Liver (tissue), 9 donors: ENCODE data around the gene CNNM2. TPM values are rescaled to one million over a fixed set of nuclear protein-coding genes. Genes with fewer than 3 reads are reported as not detected.

Experiments used
- DNase-seq: peaks from one replicate; pipeline ENCODE4 v3.0.0-alpha.2; 2017; ENCODE audit warnings: low spot score
- H3K27ac ChIP-seq, 2 donors: one replicate each; pipeline ENCODE4 v1.7.0; 2013; ENCODE audit warnings: inconsistent platforms in 2 of 2, low read length in 2 of 2, control low read depth in 1 of 2, low read depth in 1 of 2, mild to moderate bottlenecking in 1 of 2
- H3K27me3 ChIP-seq, 4 donors: one replicate each; pipeline versions ENCODE4 v1.6.1 to v1.7.0; 2013; ENCODE audit warnings: low read length in 3 of 4, inconsistent platforms in 1 of 4, mild to moderate bottlenecking in 1 of 4, moderate library complexity in 1 of 4; ENCODE audit not compliant: control insufficient read depth in 4 of 4, insufficient read depth in 4 of 4
- H3K36me3 ChIP-seq, 4 donors: one replicate each; pipeline versions ENCODE4 v1.6.1 to v1.7.0; 2013; ENCODE audit warnings: low read length in 3 of 4, mild to moderate bottlenecking in 3 of 4, low read depth in 1 of 4, moderate library complexity in 1 of 4; ENCODE audit not compliant: control insufficient read depth in 4 of 4, insufficient read depth in 3 of 4
- H3K4me1 ChIP-seq, 4 donors: one replicate each; pipeline versions ENCODE4 v1.6.1 to v1.7.0; 2013; ENCODE audit warnings: low read length in 3 of 4, mild to moderate bottlenecking in 3 of 4, moderate library complexity in 1 of 4; ENCODE audit not compliant: control insufficient read depth in 4 of 4, insufficient read depth in 4 of 4
- H3K4me3 ChIP-seq, 3 donors: one replicate each; pipeline versions ENCODE4 v1.6.1 to v1.7.0; 2013; ENCODE audit warnings: low read length in 3 of 3, control low read depth in 1 of 3, low read depth in 1 of 3, mild to moderate bottlenecking in 1 of 3
- H3K9ac ChIP-seq, 2 donors: one replicate each; pipeline ENCODE4 v1.7.0; 2013; ENCODE audit warnings: low read length in 2 of 2, mild to moderate bottlenecking in 2 of 2, moderate library complexity in 2 of 2, control low read depth in 1 of 2, low read depth in 1 of 2
- H3K9me3 ChIP-seq, 4 donors: one replicate each; pipeline versions ENCODE4 v1.6.1 to v1.7.0; 2013; ENCODE audit warnings: low read length in 3 of 4; ENCODE audit not compliant: control insufficient read depth in 4 of 4
- ATF3 ChIP-seq: IDR thresholded peaks from 2 replicates; pipeline ENCODE4 v1.6.1; 2016; ENCODE audit warnings: antibody characterized with exemption
- CTCF ChIP-seq: fragments of 150-350 bp; IDR thresholded peaks from 2 replicates; pipeline ENCODE4 v1.5.1; 2017; ENCODE audit warnings: improper control_type of control experiment, low read depth, low read length; ENCODE audit not compliant: missing input control
- EGR1 ChIP-seq, 2 donors: IDR thresholded peaks; 2 replicates each; pipeline ENCODE4 v1.6.1; 2016 to 2018; ENCODE audit warnings: antibody characterized with exemption in 2 of 2, low read depth in 2 of 2
- FOXA1 ChIP-seq: IDR thresholded peaks from 2 replicates; pipeline ENCODE4 v1.6.1; 2016; ENCODE audit warnings: antibody characterized with exemption
- FOXA2 ChIP-seq: IDR thresholded peaks from 2 replicates; pipeline ENCODE4 v1.6.1; 2016; ENCODE audit warnings: antibody characterized with exemption
- GABPA ChIP-seq, 2 donors: IDR thresholded peaks in 1 of 2; conservative IDR thresholded peaks in 1 of 2; 2 replicates each; pipeline ENCODE4 v1.6.1; 2016; ENCODE audit warnings: antibody characterized with exemption in 2 of 2, mild to moderate bottlenecking in 1 of 2, moderate library complexity in 1 of 2
- HNF4A ChIP-seq, 2 donors: conservative IDR thresholded peaks; 2 replicates each; pipeline ENCODE4 v1.6.1; 2016; ENCODE audit warnings: antibody characterized with exemption in 2 of 2, mild to moderate bottlenecking in 2 of 2
- HNF4G ChIP-seq: IDR thresholded peaks from 2 replicates; pipeline ENCODE4 v1.6.1; 2016; ENCODE audit warnings: antibody characterized with exemption
- MAX ChIP-seq: IDR thresholded peaks from 2 replicates; pipeline ENCODE4 v1.6.1; 2016; ENCODE audit warnings: antibody characterized with exemption
- NR2F2 ChIP-seq: IDR thresholded peaks from 2 replicates; pipeline ENCODE4 v1.6.1; 2016; ENCODE audit warnings: antibody characterized with exemption
- RAD21 ChIP-seq, 2 donors: IDR thresholded peaks; 2 replicates each; pipeline ENCODE4 v1.6.1; 2016; ENCODE audit warnings: antibody characterized with exemption in 2 of 2, mild to moderate bottlenecking in 2 of 2
- RXRA ChIP-seq, 2 donors: IDR thresholded peaks; 2 replicates each; pipeline ENCODE4 v1.6.1; 2017 to 2018; ENCODE audit warnings: antibody characterized with exemption in 2 of 2, mild to moderate bottlenecking in 1 of 2
- SP1 ChIP-seq: IDR thresholded peaks from 2 replicates; pipeline ENCODE4 v1.6.1; 2018; ENCODE audit warnings: antibody characterized with exemption, mild to moderate bottlenecking
- TAF1 ChIP-seq: conservative IDR thresholded peaks from 2 replicates; pipeline ENCODE4 v1.6.1; 2016; ENCODE audit warnings: antibody characterized with exemption, mild to moderate bottlenecking
- WGBS: extraction: QIAGEN DNeasy Blood & Tissue Kit; methylation state at CpG from one replicate; pipeline ENCODE4 v1.1.7; 2013; 5-methylcytosine and 5-hydroxymethylcytosine counted together
- polyA plus RNA-seq, 2 donors: library from polyadenylated mRNA; stranded (reverse) in 1 of 2; unstranded in 1 of 2; fragments of 200-250 nt in 1 of 2; fragments of >200 nt in 1 of 2; fragmentation: Nextera tagmentation in 1 of 2; extraction: Ambion mirVana in 1 of 2; gene quantifications; one replicate each; pipeline versions ENCODE4 v1.2.1 to v1.2.3, GENCODE V29; 2013 to 2015
- total RNA-seq, 2 donors: library from RNA; depleted of rRNA; stranded (reverse); fragments of >200 nt; gene quantifications; one replicate each; pipeline ENCODE4 v1.2.3, GENCODE V29; 2014
- TF ChIP-seq, protein P1 (sequence below): IDR thresholded peaks from 2 replicates; pipeline ENCODE4 v1.6.1; 2016; ENCODE audit warnings: antibody characterized with exemption
- donor health status: healthy.
- donor health status: healthy.
- donor health status: healthy.
- donor health status: healthy.
- donor health status: healthy.

The CNNM2 gene
- total and polyA plus RNA-seq, 4 donors, result 2.0 to 10.8 (median 6.9) TPM

DNA sequence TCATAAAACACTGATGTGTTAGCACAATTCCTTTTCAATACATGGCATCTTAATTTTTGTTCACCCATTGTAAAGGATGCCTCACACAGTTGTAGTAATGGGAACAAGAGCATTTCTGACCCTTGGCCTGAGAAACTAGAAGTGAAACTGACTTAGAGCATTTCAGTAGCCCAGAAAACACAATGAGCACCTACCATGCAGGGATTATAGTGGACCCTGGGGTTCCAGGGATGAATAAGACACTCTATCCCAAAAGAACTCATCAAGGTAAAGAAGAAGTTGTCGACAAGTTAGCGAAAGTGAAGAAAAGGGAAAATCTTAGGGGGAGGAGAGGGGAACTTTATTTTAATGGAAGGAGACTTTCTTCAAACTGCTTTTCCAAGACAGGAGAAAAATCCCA is 149.4 kb downstream of the CNNM2 start:
- H3K4me1 ChIP-seq, result no peaks in the 10 kb centered on the region
- no peaks in the 10 kb centered on the region for H3K27me3 ChIP-seq
- no peak overlapping the region for H3K4me3 ChIP-seq
- TF ChIP-seq RAD21 (IDR thresholded peaks at IDR 0.05) (no peak), RXRA (IDR thresholded peaks at IDR 0.05) (no peak), EGR1 (IDR thresholded peaks at IDR 0.05; ENCODE audit: low read depth in 2 of 2) (no peak), FOXA1 (no peak), ATF3 (no peak)
- TF ChIP-seq, protein P1, sequence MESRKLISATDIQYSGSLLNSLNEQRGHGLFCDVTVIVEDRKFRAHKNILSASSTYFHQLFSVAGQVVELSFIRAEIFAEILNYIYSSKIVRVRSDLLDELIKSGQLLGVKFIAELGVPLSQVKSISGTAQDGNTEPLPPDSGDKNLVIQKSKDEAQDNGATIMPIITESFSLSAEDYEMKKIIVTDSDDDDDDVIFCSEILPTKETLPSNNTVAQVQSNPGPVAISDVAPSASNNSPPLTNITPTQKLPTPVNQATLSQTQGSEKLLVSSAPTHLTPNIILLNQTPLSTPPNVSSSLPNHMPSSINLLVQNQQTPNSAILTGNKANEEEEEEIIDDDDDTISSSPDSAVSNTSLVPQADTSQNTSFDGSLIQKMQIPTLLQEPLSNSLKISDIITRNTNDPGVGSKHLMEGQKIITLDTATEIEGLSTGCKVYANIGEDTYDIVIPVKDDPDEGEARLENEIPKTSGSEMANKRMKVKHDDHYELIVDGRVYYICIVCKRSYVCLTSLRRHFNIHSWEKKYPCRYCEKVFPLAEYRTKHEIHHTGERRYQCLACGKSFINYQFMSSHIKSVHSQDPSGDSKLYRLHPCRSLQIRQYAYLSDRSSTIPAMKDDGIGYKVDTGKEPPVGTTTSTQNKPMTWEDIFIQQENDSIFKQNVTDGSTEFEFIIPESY, result no peak
- H3K9ac ChIP-seq, result no peak overlapping the region
- WGBS, result 94% methylated on average over 2 of the region's 2 CpGs
- H3K9me3 ChIP-seq, result no peaks in the 10 kb centered on the region
- DNase-seq, result no peak
- peaks cover 0 to 7% (median 1%) of the 10 kb centered on the region in 4 donors for H3K36me3 ChIP-seq
- H3K27ac ChIP-seq, result no peak overlapping the region

DNA sequence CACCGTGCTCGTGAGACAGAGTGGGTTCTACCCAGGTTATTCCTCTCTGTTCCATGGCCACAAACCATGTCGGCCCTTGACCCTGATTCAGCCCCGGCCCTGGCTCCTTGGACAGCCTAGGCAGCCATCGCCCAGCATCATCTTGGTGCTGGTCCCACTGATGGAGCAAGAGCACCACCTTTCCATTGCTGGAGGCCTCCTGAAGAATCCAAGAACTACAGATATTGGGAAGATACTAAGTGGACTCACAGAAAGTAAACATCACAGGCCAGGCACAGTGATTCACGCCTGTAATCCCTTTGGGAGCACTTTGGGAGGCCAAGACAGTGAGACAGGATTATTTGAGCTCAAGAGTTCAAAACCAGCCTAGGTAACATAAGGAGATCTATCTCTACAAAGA is 149.9 kb downstream of the CNNM2 start:
- Histone ChIP-seq H3K36me3 (peaks cover 0 to 7% (median 1%) of the 10 kb centered on the region in 4 donors), H3K27me3 (no peaks in the 10 kb centered on the region), H3K9ac (no peak overlapping the region), H3K4me3 (no peak overlapping the region), H3K4me1 (no peaks in the 10 kb centered on the region), H3K9me3 (no peaks in the 10 kb centered on the region), H3K27ac (no peak overlapping the region)
- TF ChIP-seq HNF4A (conservative IDR thresholded peaks at IDR 0.05) (no peak), SP1 (no peak), ATF3 (no peak), EGR1 (IDR thresholded peaks at IDR 0.05; ENCODE audit: low read depth in 2 of 2) (no peak), TAF1 (no peak), HNF4G (no peak), GABPA (IDR thresholded peaks at IDR 0.05 in 1 of 2, conservative IDR thresholded peaks at IDR 0.05 in 1 of 2) (no peak), NR2F2 (no peak), CTCF (no peak), RAD21 (IDR thresholded peaks at IDR 0.05) (no peak), FOXA2 (no peak), MAX (no peak)
- TF ChIP-seq, protein P1, result no peak
- 92% methylated on average over 6 of the region's 6 CpGs for WGBS
- DNase-seq, result no peak
